D721Med (cell line): Measurements from ENCODE around the gene KCTD14.
"Not testable (repeated sequence)": the region's sequence is repeated elsewhere in the genome, so short reads cannot be mapped to it uniquely, and the experiment has no call there.

Experiments used
- DNase-seq: peaks from one replicate; pipeline ENCODE4 v3.0.0; 2011; ENCODE audit warnings: low spot score; ENCODE audit not compliant: insufficient read length
- FAIRE-seq: peaks from 2 replicates; lab custom pipeline; 2011; peaks lifted over from hg19 to GRCh38; lab: Jason Lieb, UNC
- TF ChIP-seq, protein P1 (sequence below): IDR thresholded peaks from 2 replicates; pipeline ENCODE4 v1.5.1; 2012; ENCODE audit warnings: mild to moderate bottlenecking, control low read depth; ENCODE audit not compliant: insufficient read depth; ENCODE audit errors: missing control alignments

KCTD14 gene

DNA sequence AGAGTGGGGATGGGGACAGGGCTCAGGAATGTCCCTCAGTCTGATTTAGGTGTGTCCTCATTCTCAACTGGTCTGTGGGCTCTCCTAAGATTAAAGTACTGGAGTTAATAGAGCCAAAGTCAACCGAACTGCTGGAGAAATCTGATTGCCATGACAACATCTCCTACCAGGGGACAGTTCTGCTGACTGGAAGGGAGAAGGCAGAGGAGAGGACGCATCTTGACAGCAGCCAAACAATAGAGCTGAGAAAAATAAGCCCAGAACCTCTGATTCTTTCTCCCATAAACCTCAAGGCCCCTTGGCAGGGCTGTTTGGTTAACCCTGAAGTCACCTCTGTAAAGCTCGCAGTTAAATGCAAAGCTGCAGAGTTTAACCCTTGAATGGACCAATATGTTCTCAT lies 2.8 kb downstream of the KCTD14 start:
- FAIRE-seq (no peak), DNase-seq (no peak)

DNA sequence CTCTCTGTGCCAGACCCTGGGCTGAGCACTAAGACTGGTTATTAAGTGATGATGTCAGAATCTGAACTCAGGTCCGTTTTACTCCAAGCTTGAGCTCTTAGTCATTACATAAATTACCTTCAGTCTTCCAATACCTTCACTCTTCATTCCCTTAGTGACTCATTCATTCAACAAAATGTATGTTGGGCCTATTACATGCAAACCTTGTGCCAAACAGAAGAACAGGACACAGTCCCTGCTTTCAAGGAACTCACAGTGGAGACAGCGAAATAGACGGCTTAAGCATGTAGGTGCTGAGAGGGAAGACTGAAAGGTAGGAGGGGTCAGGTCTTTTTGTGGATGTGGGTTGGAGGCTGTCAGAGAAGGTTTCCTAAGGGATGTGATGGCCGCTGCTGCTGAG lies 3.3 kb downstream of the KCTD14 start:
- TF ChIP-seq, protein P1, sequence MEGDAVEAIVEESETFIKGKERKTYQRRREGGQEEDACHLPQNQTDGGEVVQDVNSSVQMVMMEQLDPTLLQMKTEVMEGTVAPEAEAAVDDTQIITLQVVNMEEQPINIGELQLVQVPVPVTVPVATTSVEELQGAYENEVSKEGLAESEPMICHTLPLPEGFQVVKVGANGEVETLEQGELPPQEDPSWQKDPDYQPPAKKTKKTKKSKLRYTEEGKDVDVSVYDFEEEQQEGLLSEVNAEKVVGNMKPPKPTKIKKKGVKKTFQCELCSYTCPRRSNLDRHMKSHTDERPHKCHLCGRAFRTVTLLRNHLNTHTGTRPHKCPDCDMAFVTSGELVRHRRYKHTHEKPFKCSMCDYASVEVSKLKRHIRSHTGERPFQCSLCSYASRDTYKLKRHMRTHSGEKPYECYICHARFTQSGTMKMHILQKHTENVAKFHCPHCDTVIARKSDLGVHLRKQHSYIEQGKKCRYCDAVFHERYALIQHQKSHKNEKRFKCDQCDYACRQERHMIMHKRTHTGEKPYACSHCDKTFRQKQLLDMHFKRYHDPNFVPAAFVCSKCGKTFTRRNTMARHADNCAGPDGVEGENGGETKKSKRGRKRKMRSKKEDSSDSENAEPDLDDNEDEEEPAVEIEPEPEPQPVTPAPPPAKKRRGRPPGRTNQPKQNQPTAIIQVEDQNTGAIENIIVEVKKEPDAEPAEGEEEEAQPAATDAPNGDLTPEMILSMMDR: no peak
- DNase-seq (no peak), FAIRE-seq (no peak)

More for the DNA sequence above, 2.8 kb downstream of the KCTD14 start:
- TF ChIP-seq, protein P1: no peak

DNA sequence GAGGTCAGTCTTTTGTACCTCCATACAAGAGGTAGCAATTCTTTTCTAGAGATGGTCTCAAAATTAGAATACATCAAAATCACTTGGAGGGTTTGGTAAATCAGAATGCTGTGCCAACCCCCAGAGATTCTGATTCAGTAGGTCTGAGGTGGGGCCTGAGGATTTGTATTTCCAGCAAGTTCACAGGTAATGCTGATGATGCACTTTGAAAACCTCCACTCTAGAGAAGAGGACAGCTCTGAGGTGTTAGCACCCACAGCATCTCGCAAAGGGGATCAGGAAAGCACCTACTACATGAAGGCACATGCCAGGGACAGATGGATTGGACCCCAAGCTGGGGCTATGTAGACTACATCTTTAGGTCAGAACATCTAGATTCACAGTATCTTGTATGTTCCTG lies 7.2 kb downstream of the KCTD14 start:
- no peak for FAIRE-seq
- TF ChIP-seq, protein P1: no peak

DNA sequence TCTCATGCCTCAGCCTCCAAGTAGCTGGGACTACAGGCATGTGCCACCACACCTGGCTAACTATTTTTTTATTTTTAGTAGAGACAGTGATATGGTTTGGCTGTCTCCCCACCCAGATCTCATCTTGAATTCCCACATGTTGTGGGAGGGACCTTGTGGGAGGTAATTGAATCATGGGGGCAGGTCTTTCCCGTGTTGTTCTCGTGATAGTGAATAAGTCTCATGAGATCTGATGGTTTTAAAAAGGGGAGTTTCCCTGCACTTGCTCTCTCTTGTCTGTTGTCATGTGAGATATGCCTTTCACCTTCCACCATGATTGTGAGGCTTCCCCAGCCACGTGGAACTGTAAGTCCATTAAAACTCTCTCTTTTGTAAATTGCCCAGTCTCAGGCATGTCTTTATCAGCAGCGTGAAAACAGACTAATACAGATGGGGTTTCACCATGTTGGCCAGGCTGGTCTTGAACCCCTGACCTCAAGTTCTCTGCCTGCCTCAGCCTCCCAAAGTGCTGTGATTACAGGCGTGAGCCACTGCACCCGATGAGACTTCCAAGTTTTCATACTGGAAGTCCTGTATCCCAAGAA lies 8.0 kb downstream of the KCTD14 start:
- not testable (repeated sequence) for DNase-seq, FAIRE-seq

More for the DNA sequence above, 7.2 kb downstream of the KCTD14 start:
- no peak for DNase-seq

DNA sequence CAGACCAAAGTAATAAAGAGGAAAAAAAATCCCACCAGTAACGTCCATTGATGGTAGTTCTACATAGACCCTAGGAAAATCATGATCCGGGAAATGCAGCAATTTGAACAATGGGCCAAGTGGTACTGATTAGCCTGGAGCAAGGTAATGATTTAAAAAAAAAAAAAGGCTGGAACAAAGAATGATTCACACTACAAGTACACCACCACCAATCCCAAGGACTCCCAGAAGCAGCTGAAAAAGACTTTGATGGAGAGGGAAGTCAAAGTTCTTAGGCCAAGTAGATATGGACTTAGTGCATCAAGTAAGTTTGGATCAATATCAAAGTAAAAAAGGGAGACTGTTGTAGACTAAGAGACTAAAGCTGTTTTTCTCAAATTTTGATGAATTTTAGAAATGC lies 11.8 kb downstream of the KCTD14 start:
- no peak for FAIRE-seq

DNA sequence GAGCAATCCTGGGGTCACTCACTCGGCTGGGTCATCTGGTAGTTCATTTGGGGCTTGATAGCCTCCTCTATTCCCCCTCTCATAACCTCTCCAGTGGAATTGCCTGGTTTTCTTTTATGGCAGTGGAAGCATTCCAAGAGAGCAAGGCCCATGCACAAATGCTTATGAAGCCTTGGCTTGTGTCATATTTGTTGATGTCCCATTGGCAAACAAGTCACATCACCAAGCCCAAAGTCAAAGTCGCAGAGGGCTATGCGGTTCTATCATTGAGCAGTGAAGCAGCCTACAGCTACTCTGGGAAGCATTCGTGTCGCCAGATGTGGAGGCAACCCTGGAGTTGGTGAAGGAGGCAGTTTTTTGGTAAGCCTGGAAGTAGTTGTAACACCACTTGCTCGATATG lies 12.3 kb downstream of the KCTD14 start:
- TF ChIP-seq, protein P1: no peak
- no peak for DNase-seq
- FAIRE-seq: no peak

More for the DNA sequence above, 11.8 kb downstream of the KCTD14 start:
- no peak for DNase-seq
- TF ChIP-seq, protein P1: no peak

DNA sequence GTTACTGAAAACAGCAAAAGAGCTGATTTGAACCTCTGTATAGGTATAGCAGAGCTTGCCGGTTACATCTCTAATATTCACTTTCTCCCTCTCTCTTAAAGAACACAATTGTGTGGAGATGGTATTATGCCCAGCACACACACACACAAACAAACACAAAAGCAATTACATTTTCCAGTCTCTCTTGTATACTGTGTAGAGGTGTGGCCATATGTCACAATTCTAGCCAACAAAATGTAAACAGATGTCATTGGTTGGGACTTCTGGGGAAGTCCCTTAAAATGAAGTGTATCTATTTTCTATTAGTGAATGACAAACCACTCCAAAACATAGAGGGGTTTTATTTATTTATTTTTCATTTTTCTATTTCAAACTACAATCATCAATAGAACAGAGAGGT lies 12.8 kb downstream of the KCTD14 start:
- FAIRE-seq: no peak
- TF ChIP-seq, protein P1: no peak
- DNase-seq: no peak
